ENCODE measurements around the gene WDFY4. TPM values are rescaled to one million over a fixed set of nuclear protein-coding genes. Genes with fewer than 3 reads are reported as not detected.

Gene WDFY4
- total RNA-seq, 2 experiments from 2014 or later, result 0.90 to 1.1 TPM

GRCh38 chr10:48701139-48701901 is 16.6 kb downstream of the WDFY4 start:
- no peak for DNase-seq
- no peak overlapping the region for H3K4me3 Mint-ChIP-seq
- H3K36me3 Mint-ChIP-seq (ENCODE audit: low read depth), result no peaks in the 10 kb centered on the region
- ChIA-PET CTCF (interaction anchor here (1.0 to 1.1 kb wide), 2 partner anchors 16 to 45 kb away, joined by 3 read pairs; no protein-coding TSS in a partner anchor), POLR2A (no interaction called here)
- intact Hi-C loops (cut with micrococcal nuclease), result no loop called here
- no peaks in the 10 kb centered on the region for H3K27me3 Mint-ChIP-seq
- no peak for ATAC-seq
- H3K9me3 Mint-ChIP-seq, result no peaks in the 10 kb centered on the region
- H3K4me1 Mint-ChIP-seq (ENCODE audit: low read depth), result no peaks in the 10 kb centered on the region
- no peak for TF ChIP-seq CTCF (IDR thresholded peaks at IDR 0.05)
- no peak overlapping the region for H3K27ac Mint-ChIP-seq

- Mint-ChIP-seq H3K4me3 (no peak overlapping the region), H3K9me3 (no peaks in the 10 kb centered on the region), H3K27me3 (no peaks in the 10 kb centered on the region), H3K4me1 (ENCODE audit: low read depth) (no peaks in the 10 kb centered on the region), H3K36me3 (ENCODE audit: low read depth) (no peaks in the 10 kb centered on the region), H3K27ac (no peak overlapping the region)
- ATAC-seq (no peak), DNase-seq (no peak)
- intact Hi-C loops (cut with micrococcal nuclease), result no loop called here
- CTCF ChIA-PET, result interaction anchor here (1.1 kb wide), 1 partner anchor 15 kb away, joined by 3 read pairs; no protein-coding TSS in a partner anchor
- POLR2A ChIA-PET, result interaction anchor here (0.7 kb wide), 1 partner anchor 12 kb away, joined by 3 read pairs; no protein-coding TSS in a partner anchor
- TF ChIP-seq CTCF (IDR thresholded peaks at IDR 0.05), result no peak
Observed at GRCh38 chr10:48701941-48702340, 17.3 kb downstream of the WDFY4 start.

GRCh38 chr10:48703531-48704122 is 19.0 kb downstream of the WDFY4 start:
- intact Hi-C loops (cut with micrococcal nuclease), result no loop called here
- Mint-ChIP-seq H3K27me3 (no peaks in the 10 kb centered on the region), H3K36me3 (ENCODE audit: low read depth) (no peaks in the 10 kb centered on the region), H3K9me3 (no peaks in the 10 kb centered on the region), H3K4me1 (ENCODE audit: low read depth) (no peaks in the 10 kb centered on the region), H3K27ac (no peak overlapping the region), H3K4me3 (no peak overlapping the region)
- ChIA-PET POLR2A (no interaction called here), CTCF (interaction anchor here (1.1 kb wide), 1 partner anchor 47 kb away, joined by 3 read pairs; no protein-coding TSS in a partner anchor)
- DNase-seq (no peak), ATAC-seq (no peak)
- no peak for TF ChIP-seq CTCF (IDR thresholded peaks at IDR 0.05)

GRCh38 chr10:48704156-48704555 is 19.5 kb downstream of the WDFY4 start:
- TF ChIP-seq CTCF (IDR thresholded peaks at IDR 0.05), result no peak
- CTCF ChIA-PET, result interaction anchor here (1.1 kb wide), 1 partner anchor 48 kb away, joined by 3 read pairs; no protein-coding TSS in a partner anchor
- H3K4me3 Mint-ChIP-seq, result no peak overlapping the region
- H3K27me3 Mint-ChIP-seq, result no peaks in the 10 kb centered on the region
- DNase-seq (no peak), ATAC-seq (no peak)
- no peaks in the 10 kb centered on the region for H3K4me1 Mint-ChIP-seq (ENCODE audit: low read depth)
- no peaks in the 10 kb centered on the region for H3K9me3 Mint-ChIP-seq
- POLR2A ChIA-PET, result no interaction called here
- intact Hi-C loops (cut with micrococcal nuclease), result no loop called here
- H3K27ac Mint-ChIP-seq, result no peak overlapping the region
- no peaks in the 10 kb centered on the region for H3K36me3 Mint-ChIP-seq (ENCODE audit: low read depth)

- no peak for TF ChIP-seq CTCF (IDR thresholded peaks at IDR 0.05)
- CTCF ChIA-PET, result interaction anchor here (1.4 kb wide), 1 partner anchor 49 kb away, joined by 5 read pairs; no protein-coding TSS in a partner anchor
Observed at GRCh38 chr10:48705401-48705938, 20.8 kb downstream of the WDFY4 start.

More at GRCh38 chr10:48705401-48705938, 20.8 kb downstream of the WDFY4 start:
- H3K4me3 Mint-ChIP-seq, result no peak overlapping the region
- H3K27ac Mint-ChIP-seq, result no peak overlapping the region
- H3K27me3 Mint-ChIP-seq, result no peaks in the 10 kb centered on the region
- intact Hi-C loops (cut with micrococcal nuclease), result no loop called here
- no peaks in the 10 kb centered on the region for H3K9me3 Mint-ChIP-seq
- H3K36me3 Mint-ChIP-seq (ENCODE audit: low read depth), result no peaks in the 10 kb centered on the region
- no peaks in the 10 kb centered on the region for H3K4me1 Mint-ChIP-seq (ENCODE audit: low read depth)
- DNase-seq (no peak), ATAC-seq (no peak)
- POLR2A ChIA-PET, result no interaction called here

Measured in activated CD8-positive, alpha-beta T cell treated with anti-CD3 and anti-CD28 coated beads for 36 hours (primary cell).